Measurements from ENCODE around the gene CTSC.

- TF ChIP-seq CTCF (IDR thresholded peaks at IDR 0.05): no peak
- no peak for TF ChIP-seq EZH2 (IDR thresholded peaks at IDR 0.05; ENCODE audit: borderline replicate concordance, insufficient read depth, low read depth, low read length, poor library complexity, severe bottlenecking)
Measured at GRCh38 chr11:88297863-88298262, 39.7 kb downstream of the CTSC start.
